ENCODE data around the gene BCO2. TPM values are rescaled to one million over a fixed set of nuclear protein-coding genes. Genes with fewer than 3 reads are reported as not detected.

The BCO2 gene
- total RNA-seq, 1 donor, result 0.72 TPM

DNA sequence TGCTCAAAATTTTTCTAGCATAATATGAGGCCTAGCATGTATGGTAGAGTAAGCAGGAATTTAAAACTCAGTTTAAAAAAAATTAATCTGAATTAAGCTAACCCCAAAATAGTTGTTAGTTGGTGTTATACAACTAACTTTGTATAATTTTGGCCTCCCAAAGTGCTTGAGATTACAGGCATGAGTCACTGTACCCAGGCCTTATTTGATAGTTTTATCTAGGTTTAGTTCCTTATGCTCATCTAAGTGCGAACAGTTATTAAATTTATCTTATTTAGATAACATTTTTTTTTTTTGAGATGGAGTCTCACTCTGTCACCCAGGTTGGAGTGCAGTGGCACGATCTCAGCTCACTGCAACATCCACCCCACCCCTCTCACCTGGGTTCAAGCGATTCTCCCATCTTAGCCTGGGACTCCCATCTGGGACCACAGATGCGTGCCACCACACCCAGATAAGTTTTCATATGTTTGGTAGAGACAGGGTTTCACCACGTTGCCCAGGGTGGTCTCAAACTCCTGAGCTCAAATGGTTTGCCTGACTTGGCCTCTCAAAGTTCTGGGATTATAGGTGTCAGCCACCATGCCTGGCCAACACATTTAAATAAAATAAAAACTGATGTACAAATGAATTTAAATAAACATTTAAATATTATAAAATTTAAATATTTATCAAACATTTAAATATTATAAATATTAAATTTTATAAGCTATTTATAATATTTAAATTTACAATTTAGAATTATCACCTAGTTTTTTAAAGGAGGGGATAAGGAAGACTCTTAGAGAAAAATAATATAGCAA lies 19.0 kb upstream of the BCO2 start:
- Histone ChIP-seq H3K4me1 (ENCODE audit: insufficient read depth, low read length) (peaks cover 21% of the 10 kb centered on the region), H3K27me3 (ENCODE audit: insufficient read depth, low read length) (no peaks in the 10 kb centered on the region), H3K4me3 (ENCODE audit: insufficient read depth, low read length) (no peak overlapping the region), H3K36me3 (ENCODE audit: insufficient read depth, low read length) (no peaks in the 10 kb centered on the region), H3K27ac (ENCODE audit: low read depth, low read length) (peak overlapping the region; percentile 49), H3K79me2 (ENCODE audit: insufficient read depth, low read length) (no peaks in the 10 kb centered on the region), H4K20me1 (ENCODE audit: insufficient read depth, low read length) (no peaks in the 10 kb centered on the region), H3K4me2 (ENCODE audit: insufficient read depth, low read length) (no peak overlapping the region), H3K9me3 (ENCODE audit: low read depth, low read length) (no peaks in the 10 kb centered on the region), H2AFZ (ENCODE audit: low read length) (no peak overlapping the region)
- TF ChIP-seq, protein P1, sequence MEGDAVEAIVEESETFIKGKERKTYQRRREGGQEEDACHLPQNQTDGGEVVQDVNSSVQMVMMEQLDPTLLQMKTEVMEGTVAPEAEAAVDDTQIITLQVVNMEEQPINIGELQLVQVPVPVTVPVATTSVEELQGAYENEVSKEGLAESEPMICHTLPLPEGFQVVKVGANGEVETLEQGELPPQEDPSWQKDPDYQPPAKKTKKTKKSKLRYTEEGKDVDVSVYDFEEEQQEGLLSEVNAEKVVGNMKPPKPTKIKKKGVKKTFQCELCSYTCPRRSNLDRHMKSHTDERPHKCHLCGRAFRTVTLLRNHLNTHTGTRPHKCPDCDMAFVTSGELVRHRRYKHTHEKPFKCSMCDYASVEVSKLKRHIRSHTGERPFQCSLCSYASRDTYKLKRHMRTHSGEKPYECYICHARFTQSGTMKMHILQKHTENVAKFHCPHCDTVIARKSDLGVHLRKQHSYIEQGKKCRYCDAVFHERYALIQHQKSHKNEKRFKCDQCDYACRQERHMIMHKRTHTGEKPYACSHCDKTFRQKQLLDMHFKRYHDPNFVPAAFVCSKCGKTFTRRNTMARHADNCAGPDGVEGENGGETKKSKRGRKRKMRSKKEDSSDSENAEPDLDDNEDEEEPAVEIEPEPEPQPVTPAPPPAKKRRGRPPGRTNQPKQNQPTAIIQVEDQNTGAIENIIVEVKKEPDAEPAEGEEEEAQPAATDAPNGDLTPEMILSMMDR (IDR thresholded peaks at IDR 0.05; ENCODE audit: extremely low read depth, low read depth, low read length), result no peak
- no peak for DNase-seq (ENCODE audit: insufficient read length, low spot score, missing footprints)

DNA sequence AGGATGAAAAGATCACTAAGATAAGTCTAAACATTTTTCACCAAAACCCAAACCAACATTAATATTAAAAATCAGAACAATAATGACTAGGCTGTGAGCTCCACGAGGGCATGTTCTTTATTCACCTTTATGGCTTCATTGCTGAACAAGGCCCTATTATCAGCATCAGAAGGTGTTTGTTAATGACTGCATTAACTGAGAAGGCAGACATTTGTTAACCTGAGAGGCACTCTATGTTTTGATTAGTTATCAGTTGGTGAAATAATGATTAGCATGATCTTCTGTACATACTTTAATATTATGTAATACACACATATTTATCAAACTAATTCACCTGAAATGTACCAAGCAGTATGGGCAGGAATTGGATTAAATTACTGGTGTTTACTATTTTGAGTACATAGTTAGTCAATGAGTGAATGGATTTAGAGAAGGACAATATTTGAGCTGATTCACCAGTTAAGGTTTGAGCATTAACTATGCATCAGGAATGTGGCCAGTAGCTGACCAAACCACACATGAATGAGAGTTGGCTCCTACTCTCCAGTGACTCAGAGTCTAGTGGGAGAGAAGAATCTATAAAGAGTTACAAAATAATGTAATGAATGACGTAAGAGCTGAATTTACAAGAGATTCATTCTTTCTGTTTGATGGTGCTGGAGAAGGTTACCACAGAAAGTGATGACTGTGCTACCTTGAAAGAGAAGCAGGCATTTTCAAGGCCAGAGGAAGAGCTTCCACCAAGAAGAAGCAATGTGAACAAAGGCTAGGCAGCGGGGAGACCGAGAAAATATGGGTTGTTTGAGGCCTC lies 18.2 kb upstream of the BCO2 start:
- no peaks in the 10 kb centered on the region for H3K9me3 ChIP-seq (ENCODE audit: low read depth, low read length)
- H3K27me3 ChIP-seq (ENCODE audit: insufficient read depth, low read length), result no peaks in the 10 kb centered on the region
- H3K36me3 ChIP-seq (ENCODE audit: insufficient read depth, low read length), result no peaks in the 10 kb centered on the region
- no peak overlapping the region for H3K4me3 ChIP-seq (ENCODE audit: insufficient read depth, low read length)
- peak overlapping the region; percentile 37 for H3K4me2 ChIP-seq (ENCODE audit: insufficient read depth, low read length)
- H4K20me1 ChIP-seq (ENCODE audit: insufficient read depth, low read length), result no peaks in the 10 kb centered on the region
- H3K79me2 ChIP-seq (ENCODE audit: insufficient read depth, low read length), result no peaks in the 10 kb centered on the region
- peaks cover 21% of the 10 kb centered on the region for H3K4me1 ChIP-seq (ENCODE audit: insufficient read depth, low read length)
- peak overlapping the region; percentile 77 for H3K27ac ChIP-seq (ENCODE audit: low read depth, low read length)
- peak; percentile 94 for DNase-seq (ENCODE audit: insufficient read length, low spot score, missing footprints)
- TF ChIP-seq, protein P1 (IDR thresholded peaks at IDR 0.05; ENCODE audit: extremely low read depth, low read depth, low read length), result no peak
- H2AFZ ChIP-seq (ENCODE audit: low read length), result no peak overlapping the region

DNA sequence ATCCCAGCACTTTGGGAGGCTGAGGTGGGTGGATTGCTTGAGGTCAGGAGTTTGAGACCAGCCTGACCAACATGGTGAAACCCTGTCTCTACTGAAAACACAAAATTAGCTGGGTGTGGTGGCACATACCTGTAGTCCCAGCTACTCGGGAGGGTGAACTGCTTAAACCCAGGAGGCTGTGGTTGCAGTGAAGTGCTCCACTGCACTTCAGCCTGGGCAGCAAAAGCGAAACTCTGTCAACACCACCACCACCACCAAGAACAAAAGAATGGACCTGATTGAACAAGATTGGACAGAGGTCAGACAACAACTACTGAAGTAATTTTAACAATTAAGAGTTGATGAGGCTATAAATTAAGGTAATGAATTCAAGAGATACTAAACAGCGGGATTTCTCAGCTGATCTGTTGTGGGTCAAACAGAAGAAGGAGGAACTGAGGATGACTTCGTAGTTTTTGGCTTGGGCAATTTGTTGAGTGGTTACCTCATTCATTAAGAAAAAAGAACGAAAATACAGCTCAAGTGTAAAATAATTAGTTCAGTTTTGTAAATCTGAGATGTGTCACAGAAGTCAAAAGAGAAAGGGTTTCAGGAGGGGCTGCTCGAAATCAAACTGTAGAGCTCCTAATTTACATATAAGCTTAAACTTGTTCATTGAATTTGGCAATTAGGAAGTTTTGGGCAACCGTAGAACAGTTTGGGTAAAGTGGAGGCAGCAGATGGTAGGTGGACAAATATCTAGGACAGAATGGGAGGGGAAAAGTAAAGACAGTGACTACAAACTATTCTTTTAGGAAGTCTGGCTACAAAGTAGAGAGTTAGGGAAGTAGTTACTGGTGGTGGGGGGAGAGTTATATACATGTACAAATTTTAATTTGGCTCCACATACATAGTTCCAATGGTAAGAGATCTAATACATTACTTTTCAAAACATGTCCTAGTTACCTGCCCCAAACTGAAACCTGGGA lies 15.9 kb upstream of the BCO2 start:
- Histone ChIP-seq H3K9me3 (ENCODE audit: low read depth, low read length) (no peaks in the 10 kb centered on the region), H3K4me1 (ENCODE audit: insufficient read depth, low read length) (peaks cover 30% of the 10 kb centered on the region)

More for the DNA sequence above, 15.9 kb upstream of the BCO2 start:
- H3K79me2 ChIP-seq (ENCODE audit: insufficient read depth, low read length), result no peaks in the 10 kb centered on the region
- no peak overlapping the region for H3K4me2 ChIP-seq (ENCODE audit: insufficient read depth, low read length)
- H3K27ac ChIP-seq (ENCODE audit: low read depth, low read length), result no peak overlapping the region
- no peaks in the 10 kb centered on the region for H3K27me3 ChIP-seq (ENCODE audit: insufficient read depth, low read length)
- TF ChIP-seq, protein P1 (IDR thresholded peaks at IDR 0.05; ENCODE audit: extremely low read depth, low read depth, low read length), result no peak
- no peak overlapping the region for H3K4me3 ChIP-seq (ENCODE audit: insufficient read depth, low read length)
- no peaks in the 10 kb centered on the region for H3K36me3 ChIP-seq (ENCODE audit: insufficient read depth, low read length)
- no peaks in the 10 kb centered on the region for H4K20me1 ChIP-seq (ENCODE audit: insufficient read depth, low read length)
- DNase-seq (ENCODE audit: insufficient read length, low spot score, missing footprints), result no peak
- H2AFZ ChIP-seq (ENCODE audit: low read length), result no peak overlapping the region
